GM12891 (cell line): ENCODE results near the gene PTGER2.

Experiments
- POLR2AphosphoS5 ChIP-seq: IDR thresholded peaks from 2 replicates; pipeline ENCODE4 v1.6.1; 2011; ENCODE audit warnings: low read depth, low read length, control low read depth
- TAF1 ChIP-seq: IDR thresholded peaks from 2 replicates; pipeline ENCODE4 v1.6.1; 2011; ENCODE audit warnings: low read depth, low read length, control low read depth

GRCh38 chr14:52365071-52365470 is 51.0 kb downstream of the PTGER2 start:
- TF ChIP-seq POLR2AphosphoS5: no peak
- no peak for TF ChIP-seq TAF1
